SK-N-SH (cell line): ENCODE measurements around the gene TNPO1.

ENCODE experiments used
- CTCF ChIP-seq: fragments of 200-600 bp; sonication (generic); IDR thresholded peaks from 2 replicates; pipeline ENCODE4 v1.6.1; 2017; ENCODE audit warnings: antibody characterized with exemption, mild to moderate bottlenecking, moderate library complexity
- EZH2phosphoT487 ChIP-seq: fragments of 200-600 bp; sonication (generic); IDR thresholded peaks from 2 replicates; pipeline ENCODE4 v1.6.1; 2017; ENCODE audit warnings: low read depth, mixed run types, mild to moderate bottlenecking, antibody characterized with exemption, moderate library complexity, borderline replicate concordance
- IRF3 ChIP-seq: fragments of 150-350 bp; IDR thresholded peaks from 2 replicates; pipeline ENCODE4 v1.6.1; 2016; ENCODE audit warnings: mild to moderate bottlenecking, low read depth, low read length
- JUND ChIP-seq: IDR thresholded peaks from 2 replicates; pipeline ENCODE4 v1.4.0; 2012
- MAX ChIP-seq: IDR thresholded peaks from 2 replicates; pipeline ENCODE4 v1.4.0; 2012; ENCODE audit warnings: low read depth
- NRF1 ChIP-seq: IDR thresholded peaks from 2 replicates; pipeline ENCODE4 v1.6.1; 2012; ENCODE audit warnings: low read depth, mild to moderate bottlenecking, low read length
- POLR2AphosphoS5 ChIP-seq: IDR thresholded peaks from 2 replicates; pipeline ENCODE4 v1.6.1; 2012; ENCODE audit warnings: low read depth, low read length
- REST ChIP-seq: IDR thresholded peaks from 2 replicates; pipeline ENCODE4 v1.6.1; 2012; ENCODE audit warnings: mild to moderate bottlenecking, low read depth, low read length, moderate library complexity
- SIN3A ChIP-seq: IDR thresholded peaks from 2 replicates; pipeline ENCODE4 v1.6.1; 2012; ENCODE audit warnings: low read depth, mild to moderate bottlenecking, low read length, moderate library complexity, borderline replicate concordance
- TAF1 ChIP-seq: IDR thresholded peaks from 2 replicates; pipeline ENCODE4 v1.6.1; 2012; ENCODE audit warnings: low read depth, mild to moderate bottlenecking, low read length, moderate library complexity, borderline replicate concordance
- TEAD4 ChIP-seq: IDR thresholded peaks from 2 replicates; pipeline ENCODE4 v1.4.0; 2012; ENCODE audit warnings: mild to moderate bottlenecking, borderline replicate concordance; ENCODE audit not compliant: insufficient read depth

- TF ChIP-seq POLR2AphosphoS5 (no peak), SIN3A (no peak), EZH2phosphoT487 (no peak), TAF1 (no peak), JUND (no peak), CTCF (no peak), TEAD4 (no peak), MAX (no peak), IRF3 (no peak), NRF1 (no peak), REST (no peak)
Observed at GRCh38 chr5:72821776-72822175, 5.3 kb downstream of the TNPO1 start.
